H9 (cell line): ENCODE data around the gene MBD5. TPM values are rescaled to one million over a fixed set of nuclear protein-coding genes. Genes with fewer than 3 reads are reported as not detected.

ENCODE experiments used
- DNase-seq: peaks from one replicate; pipeline ENCODE4 v3.0.0-alpha.2; 2017
- H2AFZ ChIP-seq: one replicate; pipeline ENCODE4 v1.6.1; 2013; ENCODE audit warnings: mild to moderate bottlenecking, low read length, control low read depth, moderate library complexity
- H2AK5ac ChIP-seq: 2 replicates; pipeline ENCODE4 v1.6.1; 2013; ENCODE audit warnings: low read length, control low read depth, mixed read lengths; ENCODE audit not compliant: insufficient read length
- H2BK120ac ChIP-seq: one replicate; pipeline ENCODE4 v1.6.1; 2013; ENCODE audit warnings: low read depth, mild to moderate bottlenecking, low read length, control low read depth, inconsistent platforms; ENCODE audit not compliant: poor library complexity, severe bottlenecking
- H2BK12ac ChIP-seq: 2 replicates; pipeline ENCODE4 v1.6.1; 2013; ENCODE audit warnings: low read length, control low read depth, mixed read lengths, low read depth; ENCODE audit not compliant: insufficient read length
- H2BK15ac ChIP-seq: 2 replicates; pipeline ENCODE4 v1.6.1; 2013; ENCODE audit warnings: low read depth, low read length, control low read depth
- H2BK20ac ChIP-seq: one replicate; pipeline ENCODE4 v1.6.1; 2013; ENCODE audit warnings: low read depth, mild to moderate bottlenecking, low read length, control low read depth, inconsistent platforms; ENCODE audit not compliant: poor library complexity, severe bottlenecking
- H2BK5ac ChIP-seq: 2 replicates; pipeline ENCODE4 v1.6.1; 2013; ENCODE audit warnings: low read length, control low read depth, mixed read lengths; ENCODE audit not compliant: insufficient read length
- H3K14ac ChIP-seq: 2 replicates; pipeline ENCODE4 v1.6.1; 2013; ENCODE audit warnings: low read length, control low read depth; ENCODE audit not compliant: insufficient read depth
- H3K18ac ChIP-seq: 2 replicates; pipeline ENCODE4 v1.6.1; 2013; ENCODE audit warnings: low read depth, mild to moderate bottlenecking, mixed read lengths, low read length, control low read depth; ENCODE audit not compliant: insufficient read length
- H3K23ac ChIP-seq: 2 replicates; pipeline ENCODE4 v1.6.1; 2013; ENCODE audit warnings: low read length, control low read depth, mixed read lengths, low read depth; ENCODE audit not compliant: insufficient read length
- H3K23me2 ChIP-seq: 2 replicates; pipeline ENCODE4 v1.6.1; 2013; ENCODE audit warnings: low read depth, mild to moderate bottlenecking, mixed read lengths, low read length, control low read depth; ENCODE audit not compliant: insufficient read length, poor library complexity, severe bottlenecking
- H3K27ac ChIP-seq: 2 replicates; pipeline ENCODE4 v1.5.1; 2013; ENCODE audit warnings: low read length, control low read depth, mixed read lengths, low read depth; ENCODE audit not compliant: insufficient read length
- H3K27me3 ChIP-seq: 2 replicates; pipeline ENCODE4 v1.6.1; 2013; ENCODE audit warnings: low read length, control low read depth, inconsistent platforms; ENCODE audit not compliant: insufficient read depth
- H3K4ac ChIP-seq: 2 replicates; pipeline ENCODE4 v1.6.1; 2013; ENCODE audit warnings: low read depth, mild to moderate bottlenecking, control low read depth, inconsistent platforms, low read length, moderate library complexity
- H3K4me1 ChIP-seq: 2 replicates; pipeline ENCODE4 v1.6.1; 2013; ENCODE audit warnings: low read length, control low read depth, inconsistent platforms; ENCODE audit not compliant: insufficient read depth
- H3K4me2 ChIP-seq: 2 replicates; pipeline ENCODE4 v1.6.1; 2013; ENCODE audit warnings: low read length, control low read depth, mixed read lengths; ENCODE audit not compliant: insufficient read length, insufficient read depth
- H3K56ac ChIP-seq: 2 replicates; pipeline ENCODE4 v1.6.1; 2013; ENCODE audit warnings: low read depth, mild to moderate bottlenecking, mixed read lengths, low read length, control low read depth; ENCODE audit not compliant: insufficient read length
- H3K79me1 ChIP-seq: 2 replicates; pipeline ENCODE4 v1.6.1; 2013; ENCODE audit warnings: low read depth, mild to moderate bottlenecking, moderate library complexity, low read length, control low read depth, inconsistent platforms; ENCODE audit not compliant: insufficient read depth, poor library complexity, severe bottlenecking
- H3K79me2 ChIP-seq: 2 replicates; pipeline ENCODE4 v1.6.1; 2013; ENCODE audit warnings: low read length, control low read depth, inconsistent platforms; ENCODE audit not compliant: insufficient read depth
- H3K9ac ChIP-seq: 2 replicates; pipeline ENCODE4 v1.6.1; 2013; ENCODE audit warnings: low read length, control low read depth, mixed read lengths; ENCODE audit not compliant: insufficient read length; ENCODE audit errors: extremely low read depth
- H3K9me3 ChIP-seq: one replicate; pipeline ENCODE4 v1.6.1; 2013; ENCODE audit warnings: low read depth, low read length, inconsistent platforms; ENCODE audit not compliant: control insufficient read depth
- H3T11ph ChIP-seq: one replicate; pipeline ENCODE4 v1.6.1; 2013; ENCODE audit warnings: mild to moderate bottlenecking, low read length, control low read depth, inconsistent platforms
- H4K20me1 ChIP-seq: one replicate; pipeline ENCODE4 v1.6.1; 2013; ENCODE audit not compliant: control insufficient read depth, insufficient read length, insufficient read depth
- H4K5ac ChIP-seq: 2 replicates; pipeline ENCODE4 v1.6.1; 2013; ENCODE audit warnings: low read depth, mild to moderate bottlenecking, mixed read lengths, low read length, control low read depth; ENCODE audit not compliant: insufficient read length
- H4K8ac ChIP-seq: replicated peaks from 2 replicates; pipeline ENCODE4 v1.6.1; 2013; ENCODE audit warnings: low read length, control low read depth, mixed read lengths, low read depth; ENCODE audit not compliant: insufficient read length
- H4K91ac ChIP-seq: 2 replicates; pipeline ENCODE4 v1.6.1; 2013; ENCODE audit warnings: low read depth, mild to moderate bottlenecking, moderate library complexity, mixed read lengths, low read length, control low read depth; ENCODE audit not compliant: insufficient read length
- H3K27ac Mint-ChIP-seq, 3 experiments: 2 replicates in 2 of 3; 3 replicates in 1 of 3; pipeline ENCODE4 v1.8.0; 2020 to 2021; ENCODE audit warnings: mixed read lengths in 3 of 3, mild to moderate bottlenecking in 1 of 3, moderate library complexity in 1 of 3
- H3K27me3 Mint-ChIP-seq: 2 replicates; pipeline ENCODE4 v1.8.0; 2021; ENCODE audit warnings: low read depth, mild to moderate bottlenecking, moderate library complexity, mixed read lengths
- H3K36me3 Mint-ChIP-seq, 3 experiments: 2 replicates in 2 of 3; 3 replicates in 1 of 3; pipeline ENCODE4 v1.8.0; 2020 to 2021; ENCODE audit warnings: low read depth in 3 of 3, mixed read lengths in 3 of 3; ENCODE audit not compliant: insufficient read depth in 1 of 3
- H3K4me1 Mint-ChIP-seq, 2 experiments: 2 replicates each; pipeline ENCODE4 v1.8.0; 2020; ENCODE audit warnings: mixed read lengths in 2 of 2
- H3K4me3 Mint-ChIP-seq, 2 experiments: 2 replicates in 1 of 2; 3 replicates in 1 of 2; pipeline ENCODE4 v1.8.0; 2020 to 2021; ENCODE audit warnings: mild to moderate bottlenecking in 2 of 2, mixed read lengths in 2 of 2, moderate library complexity in 1 of 2
- H3K9me3 Mint-ChIP-seq, 2 experiments: 2 replicates in 1 of 2; 3 replicates in 1 of 2; pipeline ENCODE4 v1.8.0; 2020; ENCODE audit warnings: mild to moderate bottlenecking in 2 of 2, mixed read lengths in 2 of 2, moderate library complexity in 1 of 2
- CTCF ChIP-seq: fragments of 200-600 bp; sonication (generic); conservative IDR thresholded peaks from 3 replicates; pipeline ENCODE4 v1.8.0; 2021; ENCODE audit warnings: antibody characterized with exemption, mild to moderate bottlenecking
- WGBS: extraction: QIAGEN DNeasy Blood & Tissue Kit; methylation state at CpG from one replicate; pipeline ENCODE4 v1.1.7; 2013; ENCODE audit warnings: missing lambda C conversion rate, low lambda C conversion rate, mixed read lengths; ENCODE audit not compliant: insufficient read length; ENCODE audit errors: extremely low coverage; 5-methylcytosine and 5-hydroxymethylcytosine counted together
- total RNA-seq: library from RNA; stranded (reverse); gene quantifications from 2 replicates; pipeline ENCODE4 v1.2.1, GENCODE V29; 2021

Gene MBD5
- total RNA-seq, 1 experiment from 2014 or later, result 23.1 TPM

GRCh38 chr2:148218326-148219075 is 197.6 kb downstream of the MBD5 start:
- H2AFZ ChIP-seq, result no peak overlapping the region
- WGBS, result no CpG with 5 or more reads among the region's 5 CpGs

More at GRCh38 chr2:148218326-148219075, 197.6 kb downstream of the MBD5 start:
- Histone ChIP-seq H2BK120ac (no peak overlapping the region), H3K18ac (no peak overlapping the region), H4K91ac (no peak overlapping the region), H2AK5ac (no peak overlapping the region), H4K8ac (no peak overlapping the region), H2BK15ac (no peak overlapping the region), H3K4me1 (no peaks in the 10 kb centered on the region), H3T11ph (no peak overlapping the region), H2BK20ac (no peak overlapping the region), H3K79me1 (no peaks in the 10 kb centered on the region), H3K23ac (no peak overlapping the region), H4K5ac (no peak overlapping the region), H3K56ac (no peak overlapping the region), H3K79me2 (no peaks in the 10 kb centered on the region), H3K4ac (no peak overlapping the region), H3K4me2 (no peak overlapping the region), H3K14ac (no peak overlapping the region), H3K9ac (no peak overlapping the region), H3K23me2 (no peaks in the 10 kb centered on the region), H4K20me1 (no peaks in the 10 kb centered on the region), H3K9me3 (no peaks in the 10 kb centered on the region), H3K27me3 (no peaks in the 10 kb centered on the region), H2BK12ac (no peak overlapping the region), H2BK5ac (no peak overlapping the region), H3K27ac (no peak overlapping the region)
- Mint-ChIP-seq H3K4me3 (no peak overlapping the region), H3K4me1 (no peaks in the 10 kb centered on the region), H3K9me3 (peaks cover 20 to 25% of the 10 kb centered on the region in 2 experiments), H3K27ac (no peak overlapping the region), H3K27me3 (no peaks in the 10 kb centered on the region), H3K36me3 (peaks cover 11 to 24% (median 16%) of the 10 kb centered on the region in 3 experiments)
- TF ChIP-seq CTCF, result no peak
- no peak for DNase-seq
